ENCODE data around the gene CAMKK2.
"Not testable (repeated sequence)": the region's sequence is repeated elsewhere in the genome, so short reads cannot be mapped to it uniquely, and the experiment has no call there.

CAMKK2 gene

DNA sequence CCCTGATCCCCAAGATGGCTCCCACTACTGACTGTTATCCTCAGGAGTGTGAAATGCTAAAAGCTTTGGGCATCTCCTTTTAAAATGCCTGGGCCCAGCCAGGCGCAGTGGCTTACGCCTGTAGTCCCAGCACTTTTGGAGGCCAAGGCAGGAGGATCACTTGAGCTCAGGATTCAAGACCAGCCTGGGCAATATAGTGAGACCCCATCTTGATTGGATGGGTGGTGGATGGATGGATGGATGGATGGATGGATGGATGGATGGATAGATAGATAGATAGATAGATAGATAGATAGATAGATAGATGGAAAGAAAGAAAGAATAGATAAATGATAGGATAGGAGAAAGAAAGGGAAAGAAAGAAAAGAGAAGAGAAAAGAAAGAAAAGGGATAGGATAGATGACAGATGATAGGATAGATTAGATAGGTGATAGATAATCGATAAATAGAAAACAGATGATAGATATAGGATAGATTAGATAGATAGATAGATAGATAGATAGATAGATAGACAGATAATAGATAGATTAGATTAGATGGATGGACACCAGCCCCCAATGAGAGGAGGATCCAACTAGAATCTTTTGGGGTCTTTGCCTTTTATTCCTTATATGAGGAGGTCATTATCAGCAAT lies 77.0 kb downstream of the CAMKK2 start:
- no peak for DNase-seq

GRCh38 chr12:121218588-121219352 lies 77.7 kb downstream of the CAMKK2 start:
- DNase-seq, result peak; percentile 12

DNA sequence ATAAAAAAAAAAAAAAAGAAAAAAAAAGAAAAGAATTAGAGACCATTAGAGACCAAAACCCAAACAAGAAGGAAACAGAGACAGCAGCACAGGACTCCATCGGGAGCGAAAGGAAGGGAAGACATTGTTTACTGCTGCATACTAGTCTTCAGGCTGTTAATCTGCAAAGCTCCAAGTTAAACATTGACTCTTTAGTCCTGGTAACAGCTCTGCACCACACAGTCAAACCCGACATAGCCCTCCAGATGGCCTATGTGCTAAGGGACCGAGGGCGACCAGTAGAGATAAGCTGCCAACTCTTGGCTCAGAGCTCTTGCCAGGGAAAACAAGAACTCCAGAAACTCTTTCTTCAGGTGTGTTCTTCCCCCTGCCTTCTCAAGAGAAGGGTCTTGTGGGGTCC lies 78.7 kb downstream of the CAMKK2 start:
- no peak for DNase-seq

DNA sequence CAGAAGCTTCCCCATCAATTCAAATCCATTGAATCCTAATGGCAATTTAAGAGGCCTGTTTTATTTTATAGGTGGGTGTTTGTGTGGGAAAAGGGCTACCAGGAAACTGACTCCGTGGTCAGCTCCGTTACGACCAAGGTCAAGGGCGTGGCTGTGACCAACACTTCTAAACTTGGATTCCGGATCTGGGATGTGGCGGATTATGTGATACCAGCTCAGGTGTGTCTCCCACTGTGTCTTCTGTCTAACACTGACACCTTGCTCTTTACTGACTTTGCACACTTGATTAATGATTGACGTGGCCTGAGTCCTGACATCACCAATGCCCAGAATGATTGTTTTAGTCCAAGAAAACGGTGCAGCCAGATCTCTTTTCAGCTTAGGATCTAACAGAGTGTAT lies 79.4 kb downstream of the CAMKK2 start:
- DNase-seq, result no peak

DNA sequence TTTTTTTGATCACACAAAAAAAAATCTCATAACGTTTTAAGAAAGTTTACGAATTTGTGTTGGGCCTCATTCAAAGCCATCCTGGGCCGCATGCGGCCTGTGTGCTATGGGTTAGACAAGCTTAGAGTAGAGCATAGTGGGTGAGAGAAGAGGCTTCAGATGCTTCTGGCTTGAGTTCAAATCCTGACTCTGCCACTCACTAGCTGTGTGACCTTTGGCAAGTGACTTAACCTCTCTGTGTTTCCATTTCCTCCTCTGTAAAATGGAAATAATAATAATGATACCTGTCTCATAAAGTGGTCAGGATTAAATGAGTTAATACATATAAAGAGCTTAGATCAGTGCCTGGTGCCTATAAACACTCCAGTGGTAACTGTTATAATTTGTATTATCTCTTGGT lies 80.4 kb downstream of the CAMKK2 start:
- DNase-seq, result no peak

GRCh38 chr12:121214855-121215745 lies 81.4 kb downstream of the CAMKK2 start:
- DNase-seq, result no peak

GRCh38 chr12:121214166-121214777 lies 82.2 kb downstream of the CAMKK2 start:
- no peak for DNase-seq

- DNase-seq, result no peak
Observed at GRCh38 chr12:121212875-121213274, 83.6 kb downstream of the CAMKK2 start.

- peak; percentile 72 for DNase-seq
Observed at GRCh38 chr12:121209624-121210572, 86.6 kb downstream of the CAMKK2 start, which contains the start of gene P2RX4. Gene P2RX4, plus strand, starts transcription at chr12:121210129. Its CDS starts 36 bp downstream, at chr12:121210165.

DNA sequence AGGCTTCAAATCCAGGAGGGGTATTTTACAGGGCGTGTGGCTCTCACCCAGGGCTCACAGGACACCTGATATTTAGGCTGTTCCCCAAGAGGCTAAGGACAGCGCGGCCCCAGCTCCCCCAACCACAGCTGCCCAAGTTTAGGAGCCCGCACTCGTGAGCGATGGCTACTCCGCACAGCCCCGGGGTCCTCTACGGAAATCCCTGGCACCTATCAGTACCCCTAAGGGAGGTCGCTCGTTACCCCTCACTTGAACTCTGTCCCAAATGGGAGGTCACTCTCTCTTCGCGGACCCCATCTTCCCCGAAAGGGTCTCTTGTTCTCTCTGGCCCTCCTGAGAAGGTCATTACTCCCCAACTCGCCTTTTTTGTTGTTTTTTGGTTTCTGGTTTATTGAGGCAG lies 87.3 kb downstream of the CAMKK2 start:
- DNase-seq, result no peak

GRCh38 chr12:121208571-121208970 lies 87.9 kb downstream of the CAMKK2 start:
- not testable (repeated sequence) for DNase-seq

- no peak for DNase-seq
Observed at GRCh38 chr12:121205491-121205890, 91.0 kb downstream of the CAMKK2 start.

DNA sequence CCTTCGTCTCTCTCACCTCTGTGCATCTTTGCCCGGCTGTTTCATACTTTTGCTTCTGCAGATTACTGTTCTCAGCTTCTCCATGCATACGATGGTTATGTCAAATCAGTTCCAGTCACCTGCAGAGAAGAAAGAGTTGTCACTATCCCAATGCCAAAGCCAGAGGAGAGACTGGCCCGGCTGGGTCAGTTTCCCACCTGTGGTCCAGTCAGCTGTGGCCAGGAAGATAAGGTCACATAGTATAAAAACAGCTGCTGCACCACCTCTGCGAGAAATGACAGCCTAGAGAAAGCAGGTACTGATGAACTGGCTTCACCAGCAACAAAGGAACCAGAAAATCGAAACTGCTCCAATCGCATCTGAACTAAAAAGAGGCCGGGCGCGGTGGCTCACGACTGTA lies 93.0 kb downstream of the CAMKK2 start:
- no peak for DNase-seq

DNA sequence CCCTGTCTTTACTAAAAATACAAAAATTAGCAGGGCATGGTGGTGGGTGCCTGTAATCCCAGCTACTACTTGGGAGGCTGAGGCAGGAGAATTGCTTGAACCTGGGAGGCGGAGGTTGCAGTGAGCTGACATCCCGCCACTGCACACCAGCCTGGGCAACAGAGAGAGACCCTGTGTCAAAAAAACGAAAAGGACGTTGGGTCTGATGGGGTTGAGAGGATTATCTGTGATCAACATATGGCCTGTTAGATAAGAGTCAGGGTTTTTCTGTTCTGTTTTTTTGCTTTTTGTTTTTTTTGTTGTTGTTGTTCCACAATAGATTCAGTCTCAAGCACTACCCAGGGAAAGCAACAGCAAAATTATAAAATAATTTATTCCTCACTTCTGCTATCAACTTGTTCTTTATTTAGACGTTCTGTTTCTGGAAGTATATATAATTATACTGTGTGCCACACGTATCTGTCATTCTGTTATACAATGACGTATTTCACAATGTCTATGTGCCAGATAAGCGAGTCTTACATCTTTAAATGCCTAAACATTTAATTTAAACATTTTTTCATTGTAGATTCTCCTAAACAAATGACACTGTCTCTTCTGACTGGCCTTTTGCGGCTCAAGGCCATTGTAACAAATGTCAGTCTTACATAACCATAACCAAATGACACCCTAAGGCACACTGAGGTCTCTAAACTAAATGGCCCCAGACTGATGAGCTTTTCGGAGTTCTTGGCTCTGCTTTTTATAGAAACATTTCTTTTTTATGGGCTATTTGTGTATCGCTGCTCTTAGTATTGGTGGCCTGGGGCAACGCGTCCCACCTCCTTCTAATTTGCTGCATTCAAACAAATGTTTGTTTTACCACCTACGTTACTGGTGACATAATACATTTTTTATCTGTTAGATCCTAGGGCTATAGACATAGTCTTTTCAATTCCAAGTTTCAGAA lies 93.8 kb downstream of the CAMKK2 start:
- no peak for DNase-seq

DNA sequence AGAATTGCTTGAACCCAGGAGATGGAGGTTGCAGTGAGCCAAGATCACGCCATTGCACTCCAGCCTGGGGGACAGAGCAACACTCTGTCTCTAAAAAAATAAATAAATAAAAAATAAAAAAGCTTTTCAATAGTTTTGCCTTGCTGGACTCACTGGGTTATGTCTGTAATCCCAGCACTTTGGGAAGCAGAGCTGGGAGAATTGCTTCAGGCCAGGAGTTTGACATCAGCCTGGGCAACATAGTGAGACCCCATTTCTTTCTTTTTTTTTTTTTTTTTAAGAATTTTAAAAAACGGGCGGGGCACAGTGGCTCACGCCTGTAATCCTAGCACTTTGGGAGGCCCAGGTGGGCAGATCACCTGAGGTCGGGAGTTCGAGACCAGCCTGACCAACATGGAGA lies 95.4 kb downstream of the CAMKK2 start:
- DNase-seq, result not testable (repeated sequence)

DNA sequence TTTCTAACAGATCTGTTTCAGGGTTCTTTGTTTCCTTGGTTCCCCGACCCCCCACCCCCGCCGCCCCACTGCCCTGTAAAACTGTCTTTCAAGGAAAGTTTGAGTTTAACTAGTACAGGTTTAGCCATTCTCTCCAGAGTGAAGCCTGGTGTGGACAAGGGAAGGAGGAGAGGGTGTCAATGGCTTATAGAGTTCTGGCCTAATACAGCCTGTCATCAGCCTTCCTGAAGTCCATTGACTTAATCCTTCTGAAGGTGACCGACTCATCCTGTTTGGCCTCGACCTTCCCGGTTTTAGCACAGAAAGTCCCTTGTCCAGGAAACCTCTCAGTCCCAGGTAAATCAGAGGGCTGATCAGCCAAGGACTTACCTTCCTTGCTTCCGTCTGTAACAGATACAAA lies 97.6 kb downstream of the CAMKK2 start:
- no peak for DNase-seq

- no peak for DNase-seq
Observed at GRCh38 chr12:121196902-121197301, 99.6 kb downstream of the CAMKK2 start.

DNA sequence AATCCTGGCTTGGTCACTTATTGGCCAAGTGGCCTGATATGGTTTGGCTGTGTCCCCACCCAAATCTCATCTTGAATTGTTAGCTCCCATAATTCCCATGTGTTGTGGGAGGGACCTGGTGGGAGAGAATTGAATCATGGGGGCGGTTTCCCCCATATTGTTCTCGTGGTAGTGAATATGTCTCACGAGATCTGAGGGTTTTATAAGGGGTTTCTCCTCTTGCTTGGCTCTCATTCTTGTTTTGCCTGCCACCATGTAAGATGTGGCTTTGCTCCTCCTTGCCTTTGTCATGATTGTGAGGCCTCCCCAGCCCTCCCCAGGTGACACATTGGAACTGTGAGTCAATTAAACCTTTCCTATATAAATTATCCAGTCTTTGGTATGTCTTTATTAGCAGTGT lies 105.4 kb downstream of the CAMKK2 start:
- no peak for DNase-seq

DNA sequence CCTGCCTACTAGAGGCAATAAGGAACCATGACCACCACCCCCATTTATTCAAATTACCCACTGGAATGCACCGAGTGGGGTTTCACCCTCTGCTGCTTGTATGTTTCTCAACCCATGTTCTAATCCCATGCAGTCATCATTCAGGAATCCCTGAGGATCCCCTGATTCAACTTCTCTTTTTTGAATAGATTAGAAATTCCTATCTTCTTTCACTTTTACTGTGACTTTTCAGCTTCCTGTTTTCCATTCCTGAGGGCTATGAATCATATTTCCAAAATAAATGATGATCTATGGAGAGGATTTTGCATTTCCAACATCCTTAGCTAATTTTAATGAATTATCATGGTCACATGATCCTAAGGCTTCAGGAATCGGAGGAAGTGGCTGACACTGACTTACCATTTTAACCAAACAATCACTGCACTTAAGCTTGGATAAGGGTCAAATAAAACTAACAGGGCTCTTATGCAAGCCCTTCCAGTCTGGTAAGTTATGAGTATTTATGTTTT lies 105.9 kb downstream of the CAMKK2 start:
- DNase-seq, result no peak

GRCh38 chr12:121189619-121190155 lies 106.8 kb downstream of the CAMKK2 start:
- no peak for DNase-seq

Data from NCI-H1105 treated with DMSO at 0.1 percent for 48 hours (cell line).